Activated T-cell treated with anti-CD3 and anti-CD28 coated beads, Interleukin-2, amount 50 U/mL, for 72 hours (primary cell): ENCODE data around the gene CYP2C18. TPM values are rescaled to one million over a fixed set of nuclear protein-coding genes. Genes with fewer than 3 reads are reported as not detected.
"Not testable (repeated sequence)": the region's sequence is repeated elsewhere in the genome, so short reads cannot be mapped to it uniquely, and the experiment has no call there.

ENCODE experiments used
- ATAC-seq, 2 donors: fragments of 150-1000 bp; cut with Tn5 transposase; replicated peaks in 1 of 2; 2 replicates each; pipeline ENCODE4 v1.10.0; 2021; ENCODE audit warnings: moderate library complexity in 2 of 2, mild to moderate bottlenecking in 1 of 2
- DNase-seq, 2 donors: peaks; one replicate each; pipeline ENCODE4 v3.0.0; 2021 to 2022; ENCODE audit warnings: mixed read lengths in 1 of 2
- H3K27ac Mint-ChIP-seq: one replicate; pipeline ENCODE4 v1.8.0; 2022; ENCODE audit warnings: mild to moderate bottlenecking, moderate library complexity, mixed read lengths
- H3K27me3 Mint-ChIP-seq: one replicate; pipeline ENCODE4 v1.8.0; 2022; ENCODE audit warnings: low read depth, mixed read lengths
- H3K36me3 Mint-ChIP-seq, 2 donors: one replicate each; pipeline ENCODE4 v1.8.0; 2022; ENCODE audit warnings: mixed read lengths in 2 of 2, mild to moderate bottlenecking in 1 of 2; ENCODE audit not compliant: insufficient read depth in 2 of 2
- H3K4me1 Mint-ChIP-seq: one replicate; pipeline ENCODE4 v1.8.0; 2022; ENCODE audit warnings: low read depth, mixed read lengths
- H3K4me3 Mint-ChIP-seq, 2 donors: one replicate each; pipeline ENCODE4 v1.8.0; 2022; ENCODE audit warnings: mild to moderate bottlenecking in 2 of 2, mixed read lengths in 2 of 2, moderate library complexity in 2 of 2
- H3K9me3 Mint-ChIP-seq, 2 donors: one replicate each; pipeline ENCODE4 v1.8.0; 2022; ENCODE audit warnings: mixed read lengths in 2 of 2
- total RNA-seq, 2 donors: library from RNA; stranded (reverse); gene quantifications; one replicate each; pipeline ENCODE4 v1.2.3, GENCODE V29; 2022

Gene CYP2C18
- 1 to 10 TPM; 3.0 to 3.1 TPM for total RNA-seq

DNA sequence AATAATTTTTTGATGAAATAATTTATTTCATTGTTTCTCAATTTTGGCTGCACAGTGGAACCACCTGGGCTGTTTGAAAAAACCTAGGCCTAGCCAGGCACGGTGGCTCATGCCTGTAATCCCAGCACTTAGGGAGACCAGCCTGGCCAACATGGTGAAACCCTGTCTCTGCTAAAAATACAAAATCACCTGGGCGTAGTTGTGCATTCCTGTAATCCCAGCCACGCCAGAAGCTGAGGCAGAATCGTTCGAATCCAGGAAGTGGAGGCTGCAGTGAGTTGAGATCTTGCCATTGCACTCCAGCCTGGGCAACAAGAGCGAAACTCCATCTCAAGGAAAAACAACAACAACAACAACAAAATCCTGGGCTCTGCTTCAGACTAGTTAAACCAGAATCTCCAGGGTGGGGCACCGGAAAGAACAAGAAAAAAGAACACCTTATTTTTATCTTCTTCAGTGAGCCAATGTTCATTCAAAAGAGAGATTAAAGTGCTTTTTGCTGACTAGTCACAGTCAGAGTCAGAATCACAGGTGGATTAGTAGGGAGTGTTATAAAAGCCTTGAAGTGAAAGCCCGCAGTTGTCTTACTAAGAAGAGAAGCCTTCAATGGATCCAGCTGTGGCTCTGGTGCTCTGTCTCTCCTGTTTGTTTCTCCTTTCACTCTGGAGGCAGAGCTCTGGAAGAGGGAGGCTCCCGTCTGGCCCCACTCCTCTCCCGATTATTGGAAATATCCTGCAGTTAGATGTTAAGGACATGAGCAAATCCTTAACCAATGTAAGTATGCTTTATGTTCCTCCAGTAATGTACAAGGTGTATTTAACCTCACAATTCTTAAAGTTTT lies at the start of gene CYP2C18:
Gene CYP2C18, plus strand, starts transcription at position 516 of the 841 bp plus-strand sequence. Its CDS starts 91 bp downstream, at position 607.
- no peak for ATAC-seq
- no peaks in the 10 kb centered on the region for H3K27me3 Mint-ChIP-seq
- H3K4me1 Mint-ChIP-seq: no peaks in the 10 kb centered on the region
- no peaks in the 10 kb centered on the region for H3K36me3 Mint-ChIP-seq
- H3K4me3 Mint-ChIP-seq: no peak within 1 kb of the TSS
- no peak for DNase-seq
- H3K27ac Mint-ChIP-seq: no peak within 1 kb of the TSS
- peaks cover 0 to 1% of the 10 kb centered on the region in 2 donors for H3K9me3 Mint-ChIP-seq

DNA sequence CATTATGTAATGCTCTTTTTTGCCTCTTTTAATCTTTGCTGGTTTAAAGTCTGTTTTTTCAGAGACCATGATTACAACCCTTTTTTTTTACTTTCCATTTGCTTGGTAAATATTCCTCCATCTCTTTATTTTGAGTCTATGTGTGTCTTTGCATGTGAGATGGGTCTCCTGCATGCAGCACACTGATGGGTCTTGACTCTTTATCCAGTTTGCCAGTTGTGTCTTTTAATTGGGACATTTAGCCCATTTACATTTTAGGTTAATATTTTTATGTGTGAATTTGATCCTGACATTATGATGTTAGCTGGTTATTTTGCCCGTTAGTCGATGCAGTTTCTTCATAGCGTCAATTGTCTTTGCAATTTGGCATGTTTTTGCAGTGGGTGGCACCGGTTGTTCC lies 45.4 kb upstream of the CYP2C18 start:
- peaks cover 17 to 23% of the 10 kb centered on the region in 2 donors for H3K36me3 Mint-ChIP-seq
- not testable (repeated sequence) for DNase-seq, H3K27me3 Mint-ChIP-seq, H3K4me3 Mint-ChIP-seq, H3K4me1 Mint-ChIP-seq, H3K27ac Mint-ChIP-seq, ATAC-seq
- H3K9me3 Mint-ChIP-seq: peaks cover 14 to 19% of the 10 kb centered on the region in 2 donors

DNA sequence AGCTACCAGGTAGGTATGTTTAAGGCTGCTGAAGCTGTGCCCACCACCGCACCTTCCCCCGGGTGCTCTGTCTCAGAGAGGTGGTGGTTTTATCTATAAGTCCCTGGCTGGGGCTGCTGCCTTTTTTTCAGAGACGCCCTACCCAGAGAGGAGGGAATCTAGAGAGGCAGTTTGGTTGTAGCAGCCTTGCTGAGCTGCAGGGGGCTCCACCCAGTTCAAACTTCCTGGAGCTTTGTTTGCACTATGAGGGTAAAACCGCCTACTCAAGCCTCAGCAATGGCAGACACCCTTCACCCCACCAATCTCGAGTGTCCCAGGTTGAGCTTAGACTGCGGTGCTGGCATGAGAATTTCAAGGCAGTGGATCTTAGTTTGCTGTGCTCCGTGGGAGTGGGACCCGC lies 43.6 kb upstream of the CYP2C18 start:
- Mint-ChIP-seq H3K4me1 (peaks cover 4% of the 10 kb centered on the region), H3K27me3 (peaks cover 6% of the 10 kb centered on the region), H3K9me3 (peaks cover 14 to 19% of the 10 kb centered on the region in 2 donors), H3K4me3 (no peak overlapping the region), H3K36me3 (peaks cover 13 to 23% of the 10 kb centered on the region in 2 donors), H3K27ac (no peak overlapping the region)
- ATAC-seq: no peak
- no peak for DNase-seq

DNA sequence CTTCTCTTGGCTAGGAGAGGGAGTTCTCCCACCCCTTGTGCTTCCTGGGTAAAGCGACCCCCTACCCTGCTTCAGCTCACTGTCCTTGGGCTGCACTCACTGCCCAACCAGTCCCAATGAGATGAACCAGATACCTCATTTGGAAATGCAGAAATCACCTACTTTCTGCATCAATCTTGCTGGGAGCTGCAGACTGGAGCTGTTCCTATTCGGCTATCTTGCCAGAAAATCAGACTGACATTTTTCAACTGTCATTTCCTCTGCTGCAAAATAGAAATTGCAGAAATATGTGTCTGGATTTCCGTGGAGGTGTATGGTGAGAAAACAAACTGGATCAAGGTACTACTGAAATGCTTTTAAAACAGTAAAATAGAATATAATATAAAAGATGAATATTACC lies 43.0 kb upstream of the CYP2C18 start:
- no peak overlapping the region for H3K4me3 Mint-ChIP-seq
- peaks cover 4% of the 10 kb centered on the region for H3K4me1 Mint-ChIP-seq
- H3K27me3 Mint-ChIP-seq: peaks cover 6% of the 10 kb centered on the region
- peaks cover 12 to 17% of the 10 kb centered on the region in 2 donors for H3K9me3 Mint-ChIP-seq
- no peak overlapping the region for H3K27ac Mint-ChIP-seq
- peaks cover 12 to 21% of the 10 kb centered on the region in 2 donors for H3K36me3 Mint-ChIP-seq
- no peak for ATAC-seq
- DNase-seq: no peak

DNA sequence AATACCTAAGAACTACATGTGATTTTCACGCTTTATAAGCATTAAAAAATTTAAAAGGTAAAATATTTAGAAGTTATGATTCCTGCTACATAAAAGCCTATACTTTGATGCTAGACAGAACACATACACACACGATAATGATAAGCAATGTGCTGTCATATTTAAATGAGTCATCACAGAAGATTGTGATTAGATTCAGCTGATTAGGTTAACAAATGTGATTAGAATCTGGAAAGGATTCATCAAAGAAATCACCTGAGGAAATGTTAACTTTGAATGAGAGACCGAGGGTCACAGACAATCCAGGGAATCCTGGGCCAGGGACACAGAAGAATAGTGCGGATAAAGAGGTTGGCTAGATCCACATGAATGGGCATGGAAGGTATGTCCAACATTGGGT lies 42.0 kb upstream of the CYP2C18 start:
- peaks cover 11 to 21% of the 10 kb centered on the region in 2 donors for H3K36me3 Mint-ChIP-seq
- DNase-seq (no peak), ATAC-seq (no peak)
- H3K4me1 Mint-ChIP-seq: peaks cover 4% of the 10 kb centered on the region
- no peak overlapping the region for H3K4me3 Mint-ChIP-seq
- peaks cover 6% of the 10 kb centered on the region for H3K27me3 Mint-ChIP-seq
- peaks cover 12 to 17% of the 10 kb centered on the region in 2 donors for H3K9me3 Mint-ChIP-seq
- H3K27ac Mint-ChIP-seq: no peak overlapping the region

DNA sequence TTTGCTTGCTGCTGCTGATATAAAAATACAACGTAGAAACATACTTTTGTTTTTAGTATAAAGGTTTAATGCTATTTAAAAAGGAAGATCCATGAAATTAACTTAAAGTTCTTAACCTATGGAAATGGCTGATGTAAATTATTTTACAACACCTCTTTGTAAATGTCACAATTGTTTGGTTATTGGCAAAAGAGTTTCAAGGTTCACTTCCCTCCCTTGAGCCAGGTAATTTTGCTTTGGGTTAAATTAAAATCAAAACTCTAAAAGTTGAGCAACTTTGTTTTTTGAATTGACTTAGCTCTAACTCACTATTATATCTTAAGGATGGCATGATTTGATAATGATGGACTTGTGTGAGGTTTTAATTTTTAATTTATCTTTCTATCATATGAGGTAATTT lies 39.2 kb upstream of the CYP2C18 start:
- Mint-ChIP-seq H3K9me3 (peaks cover 0 to under 1% of the 10 kb centered on the region in 2 donors), H3K4me3 (no peak overlapping the region), H3K4me1 (no peaks in the 10 kb centered on the region), H3K27me3 (no peaks in the 10 kb centered on the region), H3K36me3 (peaks cover under 1 to 2% of the 10 kb centered on the region in 2 donors), H3K27ac (no peak overlapping the region)
- ATAC-seq (no peak), DNase-seq (no peak)

DNA sequence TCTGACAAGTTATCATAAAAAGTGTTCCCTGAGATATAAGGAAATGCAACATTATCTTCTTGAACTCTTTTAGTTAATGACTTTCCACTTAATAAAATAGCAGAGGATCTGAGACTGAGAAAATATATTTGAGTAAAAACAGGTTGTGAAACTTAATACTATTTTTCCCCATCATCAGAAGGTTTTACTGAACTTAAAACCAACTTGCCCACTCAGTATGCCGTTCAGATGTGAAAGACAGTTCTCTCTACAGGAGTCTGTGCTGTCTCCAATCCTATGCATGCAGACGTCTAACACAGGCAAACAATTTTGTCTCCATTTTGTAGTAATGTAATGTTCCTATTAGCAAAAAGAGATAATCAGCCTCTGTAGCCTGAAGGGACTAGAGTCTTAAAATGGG lies 38.2 kb upstream of the CYP2C18 start:
- no peak overlapping the region for H3K4me3 Mint-ChIP-seq
- no peaks in the 10 kb centered on the region for H3K4me1 Mint-ChIP-seq
- no peak for ATAC-seq
- H3K36me3 Mint-ChIP-seq: no peaks in the 10 kb centered on the region
- no peaks in the 10 kb centered on the region for H3K9me3 Mint-ChIP-seq
- no peak for DNase-seq
- no peaks in the 10 kb centered on the region for H3K27me3 Mint-ChIP-seq
- H3K27ac Mint-ChIP-seq: no peak overlapping the region

DNA sequence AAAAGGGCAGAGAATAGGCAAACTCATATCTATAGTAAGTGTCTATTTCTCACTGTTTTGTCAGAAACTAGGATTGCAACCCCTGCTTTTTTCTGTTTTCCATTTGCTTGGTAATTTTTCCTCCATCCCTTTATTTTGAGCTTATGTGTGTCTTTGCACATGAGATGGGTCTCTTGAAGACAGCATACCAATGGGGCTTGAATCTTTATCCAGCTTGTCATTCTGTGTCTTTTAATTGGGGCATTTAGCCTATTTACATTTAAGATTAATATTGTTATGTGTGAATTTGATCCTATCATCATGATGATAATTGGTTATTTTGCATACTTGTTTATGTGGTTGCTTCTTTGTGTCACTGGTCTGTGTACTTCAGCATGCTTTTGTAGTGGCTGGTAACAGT lies 28.3 kb upstream of the CYP2C18 start:
- H3K27ac Mint-ChIP-seq, ATAC-seq, H3K36me3 Mint-ChIP-seq, H3K27me3 Mint-ChIP-seq, H3K4me1 Mint-ChIP-seq, DNase-seq, H3K4me3 Mint-ChIP-seq, H3K9me3 Mint-ChIP-seq: not testable (repeated sequence)

DNA sequence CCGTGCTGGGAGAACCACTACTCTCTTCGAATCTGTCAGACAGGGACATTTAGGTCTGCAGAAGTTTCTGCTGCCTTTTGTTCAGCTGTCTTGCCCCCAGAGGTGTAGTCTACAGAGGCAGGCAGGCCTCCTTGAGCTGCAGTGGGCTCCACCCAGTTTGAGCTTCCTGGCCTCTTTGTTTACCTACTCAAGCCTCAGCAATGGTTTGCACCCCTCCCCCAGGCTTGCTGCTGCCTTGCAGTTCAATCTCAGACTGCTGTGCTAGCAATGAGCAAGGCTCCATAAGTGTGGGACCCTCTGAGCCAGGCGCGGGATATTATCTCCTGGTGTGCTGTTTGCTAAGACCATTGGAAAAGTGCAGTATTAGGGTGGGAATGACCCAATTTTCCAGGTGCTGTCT lies 20.5 kb upstream of the CYP2C18 start:
- not testable (repeated sequence) for H3K4me1 Mint-ChIP-seq, H3K9me3 Mint-ChIP-seq, H3K4me3 Mint-ChIP-seq, H3K36me3 Mint-ChIP-seq, DNase-seq, ATAC-seq, H3K27ac Mint-ChIP-seq, H3K27me3 Mint-ChIP-seq

DNA sequence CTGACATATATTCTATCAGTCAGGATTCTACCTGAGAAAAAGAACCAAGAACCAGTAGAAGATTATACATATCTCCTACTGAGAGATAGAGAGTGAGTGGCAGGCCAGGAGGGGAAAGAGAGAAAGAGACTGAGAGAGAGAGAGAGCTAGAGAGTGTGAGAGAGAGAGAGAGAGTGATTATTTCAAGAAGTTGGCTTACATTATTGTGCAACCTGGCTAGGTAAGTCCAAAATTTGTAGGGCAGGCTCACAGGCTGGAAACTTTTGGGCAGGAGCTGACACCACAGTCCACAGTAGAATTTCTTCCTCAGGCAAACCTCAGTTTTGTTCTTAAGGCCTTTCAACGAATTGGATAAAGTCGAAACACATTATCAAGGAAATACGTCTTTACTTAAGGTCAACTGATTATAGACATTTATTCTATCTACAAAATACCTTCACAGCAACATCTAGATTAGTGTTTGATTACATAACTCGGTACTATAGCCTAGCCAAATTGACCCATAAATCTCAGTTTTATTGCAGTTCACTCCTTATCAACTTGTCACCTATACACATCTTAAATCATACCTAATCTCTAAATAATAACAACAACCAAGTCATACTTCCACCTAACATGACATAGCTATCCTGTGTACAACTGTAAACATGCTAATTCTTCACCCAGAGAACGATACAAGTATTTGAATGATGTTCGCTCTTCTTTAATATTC lies 17.0 kb upstream of the CYP2C18 start:
- Mint-ChIP-seq H3K4me1 (no peaks in the 10 kb centered on the region), H3K9me3 (peaks cover 7 to 11% of the 10 kb centered on the region in 2 donors), H3K27me3 (peaks cover 9% of the 10 kb centered on the region), H3K27ac (no peak overlapping the region), H3K4me3 (no peak overlapping the region), H3K36me3 (no peaks in the 10 kb centered on the region)
- DNase-seq (no peak), ATAC-seq (no peak)

DNA sequence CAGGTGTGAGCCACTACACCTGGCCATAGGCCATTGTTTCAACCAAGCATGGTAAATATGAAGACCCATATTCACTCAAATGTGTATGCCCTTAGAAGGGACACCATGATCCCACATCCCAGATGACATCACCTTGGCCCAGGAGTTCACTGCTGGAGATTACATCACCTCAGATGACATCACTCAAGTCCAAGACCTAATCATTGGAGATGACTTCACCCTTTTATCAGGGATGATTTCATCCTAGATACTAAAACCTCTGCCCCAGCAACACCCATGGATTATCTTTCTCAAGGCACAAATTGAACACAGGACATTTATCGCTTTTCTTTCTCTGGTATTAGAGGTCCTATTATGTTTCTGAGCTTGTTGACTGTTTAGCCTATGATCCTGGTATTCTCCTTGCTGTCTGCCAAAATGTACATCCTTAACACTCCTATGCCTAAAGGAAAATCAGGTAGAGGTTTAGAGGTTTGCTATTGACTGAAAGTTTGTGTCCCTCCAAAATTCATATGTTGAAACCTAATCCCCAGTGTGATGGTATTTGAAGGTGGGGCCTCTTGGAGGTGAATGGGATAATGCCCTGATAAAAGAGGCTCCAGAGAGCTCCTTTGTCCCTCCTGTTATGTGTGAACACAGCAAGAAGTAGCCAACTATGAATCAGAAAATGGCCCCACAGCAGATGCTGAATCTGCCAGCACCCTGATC lies 9.8 kb upstream of the CYP2C18 start:
- ATAC-seq (no peak), DNase-seq (no peak)
- Mint-ChIP-seq H3K9me3 (peaks cover 2 to 3% of the 10 kb centered on the region in 2 donors), H3K27me3 (no peaks in the 10 kb centered on the region), H3K4me3 (no peak overlapping the region), H3K36me3 (no peaks in the 10 kb centered on the region), H3K27ac (no peak overlapping the region), H3K4me1 (no peaks in the 10 kb centered on the region)

DNA sequence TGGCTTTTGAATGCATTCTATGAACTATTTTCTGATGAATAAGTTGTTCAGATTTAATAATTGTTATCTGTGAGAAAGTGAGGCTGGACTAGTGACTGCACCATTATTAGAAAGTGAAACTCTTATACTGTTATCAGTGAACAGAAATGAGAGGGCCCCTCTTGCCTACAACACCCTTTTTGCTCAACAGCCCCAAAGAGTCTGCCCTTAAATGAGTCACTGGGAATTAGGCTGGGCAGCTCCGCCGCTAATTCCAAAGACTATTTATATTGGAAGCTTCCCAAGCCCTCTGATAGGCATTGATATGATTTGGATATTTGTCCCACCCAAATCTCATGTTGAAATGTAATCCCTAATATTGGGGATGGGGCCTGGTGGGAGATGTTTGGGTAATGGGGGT lies 7.0 kb upstream of the CYP2C18 start:
- DNase-seq: no peak
- Mint-ChIP-seq H3K27ac (no peak overlapping the region), H3K27me3 (no peaks in the 10 kb centered on the region), H3K4me3 (no peak overlapping the region), H3K9me3 (peaks cover 0 to 1% of the 10 kb centered on the region in 2 donors), H3K36me3 (no peaks in the 10 kb centered on the region), H3K4me1 (no peaks in the 10 kb centered on the region)
- no peak for ATAC-seq

DNA sequence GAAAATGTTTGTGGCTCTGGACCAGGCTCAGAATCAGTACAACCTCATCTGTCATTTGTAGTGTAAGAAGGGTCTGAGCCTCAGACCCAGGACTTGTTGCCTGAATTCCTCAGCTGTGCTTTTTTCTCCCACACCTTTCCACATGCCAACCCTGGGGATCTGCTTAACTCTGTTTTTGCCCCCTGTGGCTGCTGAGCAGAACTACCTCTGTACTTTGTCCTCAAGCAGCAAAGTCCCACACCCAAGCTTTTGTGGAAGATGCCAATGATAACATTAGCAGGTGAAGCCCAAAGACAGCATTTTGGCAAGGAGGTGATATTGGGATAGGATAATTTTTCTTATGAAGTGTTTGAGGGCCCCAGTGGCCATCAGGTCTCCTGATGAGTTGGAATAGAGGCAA lies 5.8 kb upstream of the CYP2C18 start:
- H3K27me3 Mint-ChIP-seq: no peaks in the 10 kb centered on the region
- H3K4me3 Mint-ChIP-seq: no peak overlapping the region
- H3K27ac Mint-ChIP-seq: no peak overlapping the region
- peaks cover 0 to 1% of the 10 kb centered on the region in 2 donors for H3K9me3 Mint-ChIP-seq
- ATAC-seq (no peak), DNase-seq (no peak)
- H3K36me3 Mint-ChIP-seq: no peaks in the 10 kb centered on the region
- no peaks in the 10 kb centered on the region for H3K4me1 Mint-ChIP-seq
